WI38 (cell line): ENCODE results near the gene SEMG1.

ENCODE experiments used
- H3K4me3 ChIP-seq: 2 replicates; pipeline ENCODE4 v1.5.1; 2011; ENCODE audit warnings: low read depth, mild to moderate bottlenecking, control low read depth, low read length
- TF ChIP-seq, protein P1 (sequence below): IDR thresholded peaks from 2 replicates; pipeline ENCODE4 v1.5.1; 2012; ENCODE audit warnings: low read depth, mild to moderate bottlenecking, control low read depth, low read length

SEMG1 gene

DNA sequence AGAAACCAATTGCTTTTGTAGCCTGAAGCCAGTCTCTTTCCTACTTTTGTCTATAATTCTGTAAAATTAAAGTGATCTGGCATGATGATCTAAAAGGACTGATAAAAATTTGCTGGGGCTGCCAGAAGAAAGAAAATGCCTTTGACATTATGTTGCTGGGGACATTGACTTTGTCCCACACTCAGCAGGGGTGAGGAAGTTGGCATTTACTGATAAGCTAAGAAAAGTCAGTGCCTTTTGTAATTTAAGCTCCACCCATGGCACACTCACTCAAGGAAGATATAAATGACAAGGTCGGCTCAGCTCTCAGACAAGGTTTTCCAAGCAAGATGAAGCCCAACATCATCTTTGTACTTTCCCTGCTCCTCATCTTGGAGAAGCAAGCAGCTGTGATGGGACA, at the start of gene SEMG1:
SEMG1 (plus strand) TSS at position 309 of the 400 bp plus-strand sequence; CDS start at position 330, 21 bp downstream.
- TF ChIP-seq, protein P1, sequence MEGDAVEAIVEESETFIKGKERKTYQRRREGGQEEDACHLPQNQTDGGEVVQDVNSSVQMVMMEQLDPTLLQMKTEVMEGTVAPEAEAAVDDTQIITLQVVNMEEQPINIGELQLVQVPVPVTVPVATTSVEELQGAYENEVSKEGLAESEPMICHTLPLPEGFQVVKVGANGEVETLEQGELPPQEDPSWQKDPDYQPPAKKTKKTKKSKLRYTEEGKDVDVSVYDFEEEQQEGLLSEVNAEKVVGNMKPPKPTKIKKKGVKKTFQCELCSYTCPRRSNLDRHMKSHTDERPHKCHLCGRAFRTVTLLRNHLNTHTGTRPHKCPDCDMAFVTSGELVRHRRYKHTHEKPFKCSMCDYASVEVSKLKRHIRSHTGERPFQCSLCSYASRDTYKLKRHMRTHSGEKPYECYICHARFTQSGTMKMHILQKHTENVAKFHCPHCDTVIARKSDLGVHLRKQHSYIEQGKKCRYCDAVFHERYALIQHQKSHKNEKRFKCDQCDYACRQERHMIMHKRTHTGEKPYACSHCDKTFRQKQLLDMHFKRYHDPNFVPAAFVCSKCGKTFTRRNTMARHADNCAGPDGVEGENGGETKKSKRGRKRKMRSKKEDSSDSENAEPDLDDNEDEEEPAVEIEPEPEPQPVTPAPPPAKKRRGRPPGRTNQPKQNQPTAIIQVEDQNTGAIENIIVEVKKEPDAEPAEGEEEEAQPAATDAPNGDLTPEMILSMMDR, result no peak

GRCh38 chr20:45157962-45158361, 48.9 kb upstream of the SEMG1 start:
- TF ChIP-seq, protein P1, result no peak

More for the DNA sequence above, at the start of gene SEMG1:
- H3K4me3 ChIP-seq, result no peak within 1 kb of the TSS

DNA sequence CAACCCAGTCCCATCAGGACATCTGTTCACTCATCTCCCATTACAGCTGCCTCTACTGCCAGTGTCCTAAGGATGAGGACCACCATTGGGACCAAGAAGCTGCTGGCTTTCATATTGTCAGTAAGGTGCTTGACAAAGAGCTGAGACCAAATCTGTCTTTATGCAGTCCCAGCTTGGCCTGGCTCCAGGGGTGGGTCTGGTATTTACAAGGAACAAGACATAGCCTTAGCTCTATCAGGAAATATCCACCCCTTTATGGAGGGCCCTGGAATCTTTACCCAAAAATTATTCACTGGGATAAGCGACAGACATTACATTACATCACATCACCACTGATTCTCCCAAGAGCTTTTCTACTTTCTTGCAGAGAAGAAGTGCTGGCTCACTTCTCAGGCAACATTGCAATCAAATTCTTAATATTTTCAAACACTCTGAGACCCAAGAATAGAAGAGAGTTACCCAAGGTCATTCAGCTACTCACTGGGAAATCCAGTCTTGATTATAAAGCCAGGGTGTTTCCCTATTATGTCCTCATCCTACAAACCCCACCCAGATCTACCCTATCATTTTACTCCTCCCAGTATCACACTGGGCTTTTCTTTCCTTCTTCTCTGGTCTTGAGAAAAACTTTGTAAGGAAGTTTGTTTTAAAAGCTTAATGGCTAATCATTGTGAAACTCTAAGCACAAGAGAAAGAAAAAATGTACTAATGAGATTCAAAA, 43.6 kb upstream of the SEMG1 start:
- no peak overlapping the region for H3K4me3 ChIP-seq

More at GRCh38 chr20:45157962-45158361, 48.9 kb upstream of the SEMG1 start:
- no peak overlapping the region for H3K4me3 ChIP-seq

GRCh38 chr20:45164906-45165305, 41.9 kb upstream of the SEMG1 start:
- H3K4me3 ChIP-seq, result no peak overlapping the region
- TF ChIP-seq, protein P1, result no peak

More for the DNA sequence above, 43.6 kb upstream of the SEMG1 start:
- TF ChIP-seq, protein P1, result no peak

DNA sequence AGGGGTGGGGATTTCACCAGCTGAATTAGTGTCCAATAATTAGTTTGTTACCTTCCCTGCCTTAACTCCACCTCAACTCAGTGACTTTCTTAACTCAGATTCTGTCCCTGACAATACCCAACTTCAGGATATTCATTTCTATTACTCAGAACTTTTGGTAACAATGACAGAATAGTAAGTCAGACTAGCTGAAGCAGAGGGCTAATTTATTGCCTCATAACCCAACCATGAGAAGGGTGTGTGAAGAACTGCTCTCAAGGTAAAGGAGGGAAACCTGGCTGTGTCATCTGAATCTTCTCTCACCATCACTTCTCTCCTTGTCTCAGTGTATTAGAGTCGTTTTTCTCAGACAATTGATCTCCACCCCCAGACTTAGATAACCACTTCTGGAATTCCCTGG, 33.3 kb upstream of the SEMG1 start:
- H3K4me3 ChIP-seq, result no peak overlapping the region
- TF ChIP-seq, protein P1, result no peak

GRCh38 chr20:45174434-45175364, 32.1 kb upstream of the SEMG1 start, which contains the start of gene PI3:
TSS of gene PI3 (plus strand) at chr20:45174902. CDS start at chr20:45174923, 21 bp downstream.
- no peak within 1 kb of the TSS for H3K4me3 ChIP-seq
- TF ChIP-seq, protein P1, result no peak
